A549 (cell line): Measurements from ENCODE around the gene METTL23. TPM values are rescaled to one million over a fixed set of nuclear protein-coding genes. Genes with fewer than 3 reads are reported as not detected.
A peak's percentile ranks its signal among the peaks of the same experiment; 100 is the strongest.

Experiments
- ATAC-seq, 2 experiments: fragments of 200-7000 bp in 1 of 2; fragments of >200 bp in 1 of 2; cut with Nextera tagmentation in 1 of 2; cut with Tn5 transposase in 1 of 2; 3 replicates each; pipeline versions ENCODE4 v1.8.0 to v1.9.1; 2018 to 2020; ENCODE audit warnings: mild to moderate bottlenecking in 1 of 2, moderate library complexity in 1 of 2
- CTCF ChIA-PET: fragments of 300-600 bp; sonication (Branson Sonifier 250); formaldehyde crosslinking; extraction: SDS; loops from one replicate; lab custom pipeline; 2021; ENCODE audit warnings: antibody characterized with exemption, inconsistent platforms; lab: Yijun Ruan, JAX
- POLR2A ChIA-PET: fragments of 350-600 bp; formaldehyde crosslinking; extraction: SDS; loops from one replicate; lab custom pipeline; 2021; ENCODE audit warnings: antibody characterized with exemption, inconsistent platforms; lab: Yijun Ruan, JAX
- DNase-seq, 2 experiments: peaks; one replicate each; pipeline versions ENCODE4 v3.0.0 to v3.0.0-alpha.2; 2011 to 2016; ENCODE audit warnings: low read depth in 1 of 2, low spot score in 1 of 2
- FAIRE-seq: peaks from 2 replicates; lab custom pipeline; 2011; peaks lifted over from hg19 to GRCh38; lab: Jason Lieb, UNC
- H3K27ac ChIP-seq, 2 experiments: fragments of >200 bp; sonication (Bioruptor Twin); formaldehyde crosslinking; 3 replicates each; pipeline ENCODE4 v1.5.1; 2016 to 2017
- H3K4me1 ChIP-seq: fragments of >200 bp; sonication (Bioruptor Twin); formaldehyde crosslinking; 3 replicates; pipeline ENCODE4 v1.6.1; 2016
- H3K4me2 ChIP-seq: fragments of >200 bp; sonication (Bioruptor Twin); formaldehyde crosslinking; 3 replicates; pipeline ENCODE4 v1.6.1; 2016
- H3K4me3 ChIP-seq: fragments of >200 bp; sonication (Bioruptor Twin); formaldehyde crosslinking; 3 replicates; pipeline ENCODE4 v1.5.1; 2016
- H3K9me3 ChIP-seq: fragments of >200 bp; sonication (Bioruptor Twin); formaldehyde crosslinking; 3 replicates; pipeline ENCODE4 v1.6.1; 2016
- CBX2 ChIP-seq: fragments of 200-600 bp; sonication (generic); IDR thresholded peaks from 2 replicates; pipeline ENCODE4 v1.6.1; 2016; ENCODE audit warnings: low read depth, mild to moderate bottlenecking, borderline replicate concordance
- KDM1A ChIP-seq: fragments of 200-600 bp; sonication (generic); IDR thresholded peaks from 2 replicates; pipeline ENCODE4 v1.6.1; 2016; ENCODE audit warnings: low read depth, mild to moderate bottlenecking
- KDM5A ChIP-seq: fragments of 200-600 bp; sonication (generic); IDR thresholded peaks from 2 replicates; pipeline ENCODE4 v1.6.1; 2016; ENCODE audit warnings: antibody characterized with exemption, mild to moderate bottlenecking
- MAFK ChIP-seq: fragments of 450-650 bp; IDR thresholded peaks from 2 replicates; pipeline ENCODE4 v1.6.1; 2014; ENCODE audit not compliant: partially characterized antibody
- NR3C1 ChIP-seq: fragments of >200 bp; sonication (Bioruptor Twin); formaldehyde crosslinking; IDR thresholded peaks from 3 replicates; pipeline ENCODE4 v1.6.1; 2017
- POLR2A ChIP-seq: IDR thresholded peaks from 2 replicates; pipeline ENCODE4 v1.6.1; 2012; ENCODE audit warnings: mild to moderate bottlenecking, low read length
- POLR2AphosphoS2 ChIP-seq: conservative IDR thresholded peaks from 2 replicates; pipeline ENCODE4 v1.6.1; 2012; ENCODE audit warnings: low read length, improper control_type of control experiment, inconsistent platforms
- RARB ChIP-seq: fragments of 250-450 bp; sonication (Bioruptor Pico); IDR thresholded peaks from 2 replicates; pipeline ENCODE4 v1.8.0; 2021; ENCODE audit warnings: mild to moderate bottlenecking, moderate library complexity
- RCOR1 ChIP-seq: fragments of 150-350 bp; IDR thresholded peaks from 2 replicates; pipeline ENCODE4 v1.6.1; 2014; ENCODE audit warnings: antibody characterized with exemption, low read length, low read depth
- SREBF2 ChIP-seq: fragments of 450-650 bp; IDR thresholded peaks from 2 replicates; pipeline ENCODE4 v1.6.1; 2014; ENCODE audit warnings: mild to moderate bottlenecking, moderate library complexity
- TFCP2L1 ChIP-seq: fragments of 250-450 bp; sonication (Bioruptor Pico); IDR thresholded peaks from 2 replicates; pipeline ENCODE4 v1.5.0; 2021; ENCODE audit warnings: mild to moderate bottlenecking
- ZNF302 ChIP-seq: fragments of 250-450 bp; sonication (Bioruptor Pico); IDR thresholded peaks from 2 replicates; pipeline ENCODE4 v1.9.0; 2021; ENCODE audit warnings: inconsistent platforms, mild to moderate bottlenecking, moderate library complexity
- WGBS: methylation state at CpG from one replicate; pipeline ENCODE4 v1.1.6; 2017; ENCODE audit errors: missing lambda C conversion rate; 5-methylcytosine and 5-hydroxymethylcytosine counted together
- polyA plus RNA-seq, 4 experiments: library from polyadenylated mRNA; depleted of rRNA in 3 of 4; stranded (reverse); fragments of >200 nt; fragmentation: RNase III in 1 of 4; extraction: RNeasy Plus Mini Kit Qiagen cat#74134 plus additional on column Dnase treatment in 1 of 4; gene quantifications; 2 replicates in 3 of 4; 3 replicates in 1 of 4; pipeline ENCODE4 v1.2.3, GENCODE V29; 2011 to 2017
- TF ChIP-seq, protein P1 (sequence below): fragments of 250-450 bp; sonication (Bioruptor Pico); IDR thresholded peaks from 2 replicates; pipeline ENCODE4 v1.5.0; 2021; ENCODE audit warnings: mild to moderate bottlenecking, moderate library complexity, borderline replicate concordance

Gene METTL23
- polyA plus RNA-seq, 2 of the 4 experiments (the other 2 are of a cell fraction) = 64.9 to 120 TPM

DNA sequence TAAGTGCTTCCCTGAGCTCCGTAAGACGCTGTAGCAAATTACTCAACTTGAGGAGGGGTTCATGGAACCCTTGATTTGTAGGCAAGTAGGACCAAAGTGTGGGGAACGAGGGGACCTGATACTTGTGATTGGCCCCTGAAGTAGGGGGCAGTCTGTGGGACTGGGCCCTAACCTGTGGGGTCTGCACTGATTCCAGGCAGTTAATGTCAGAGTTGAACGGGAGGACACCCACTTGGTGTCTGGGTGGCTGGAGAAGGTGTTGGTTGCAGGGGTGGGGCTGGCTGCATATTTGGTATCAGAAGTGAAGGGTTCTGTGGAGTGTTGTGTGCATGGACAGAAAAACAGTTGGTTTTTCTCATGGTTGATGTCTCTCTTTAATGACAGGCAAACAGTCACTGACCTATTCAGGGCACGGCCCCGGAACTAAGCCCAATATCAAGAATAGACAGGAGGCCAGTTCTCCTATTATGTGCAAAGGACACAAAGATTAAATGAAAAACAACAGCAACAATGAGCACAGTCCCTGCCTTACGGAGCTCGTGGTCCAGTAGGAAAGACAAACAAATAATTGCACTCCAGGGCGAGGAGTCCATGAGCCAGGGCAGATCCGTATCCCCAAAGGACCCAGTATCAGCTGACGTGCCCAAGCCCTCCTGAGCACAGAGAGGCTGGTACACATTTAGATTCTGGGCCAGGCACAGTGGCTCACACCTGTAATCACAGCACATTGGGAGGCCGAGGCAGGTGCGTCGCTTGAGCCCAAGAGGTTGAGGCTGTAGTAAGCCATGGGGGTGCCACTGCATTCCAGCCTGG, 35.1 kb upstream of the METTL23 start:
- Histone ChIP-seq H3K9me3 (no peaks in the 10 kb centered on the region), H3K4me2 (no peak overlapping the region), H3K4me1 (peaks cover 19% of the 10 kb centered on the region), H3K27ac (no peak overlapping the region)
- WGBS = 91% methylated on average over 14 of the region's 14 CpGs
- ATAC-seq (no peak), FAIRE-seq (no peak)
- CTCF ChIA-PET = interaction anchor here (0.6 to 20.1 kb wide), 9 partner anchors 8 to 396 kb away, joined by 3 to 456 read pairs (median 5); partner anchors contain the start of genes JMJD6, METTL23 and MXRA7
- TF ChIP-seq POLR2AphosphoS2 (no peak), NR3C1 (no peak), ZNF302 (no peak), CBX2 (no peak), TFCP2L1 (CRISPR knock-in tag) (no peak)
- TF ChIP-seq, all 56 proteins: peak for 0
- H3K4me3 ChIP-seq = no peak overlapping the region
- POLR2A ChIA-PET = no interaction called here
- DNase-seq = no peak

DNA sequence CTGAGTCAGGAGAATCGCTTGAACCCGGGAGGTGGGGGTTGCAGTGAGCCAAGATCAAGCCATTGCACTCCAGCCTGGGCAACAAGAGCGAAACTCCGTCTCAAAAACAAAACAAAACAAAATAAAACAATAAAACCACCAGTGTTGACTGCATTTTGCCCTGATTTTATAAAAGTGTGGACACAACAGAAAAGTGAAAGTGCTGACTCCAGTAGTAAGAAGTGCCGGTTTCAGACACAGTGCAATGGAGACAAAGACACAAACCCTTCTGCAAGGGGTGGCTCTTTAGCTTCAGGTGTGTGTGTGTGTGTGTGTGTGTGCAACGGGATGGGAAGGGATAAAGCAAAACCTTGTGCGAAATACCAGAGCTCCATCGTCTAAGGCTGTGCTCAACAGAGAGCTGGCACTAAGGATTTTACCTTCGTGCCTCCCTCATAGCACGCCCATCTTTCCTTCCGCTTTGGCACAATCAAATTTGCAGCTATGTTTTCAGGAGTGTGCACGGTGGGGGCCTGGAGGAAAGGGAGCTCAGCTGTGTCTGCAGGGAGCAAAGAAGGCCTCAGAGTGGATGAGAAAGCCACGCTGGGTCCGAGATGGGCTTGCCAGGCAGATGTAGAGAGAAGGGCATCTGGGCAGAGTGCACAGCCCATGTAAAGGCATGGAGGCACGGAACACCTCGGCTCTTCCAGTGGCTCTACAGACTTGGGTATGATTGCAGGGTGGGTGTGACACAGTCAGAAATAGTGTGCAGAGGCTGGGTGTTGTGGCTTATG, 31.4 kb upstream of the METTL23 start:
- H3K4me1 ChIP-seq = no peaks in the 10 kb centered on the region
- ATAC-seq (no peak), DNase-seq (no peak), FAIRE-seq (no peak)
- WGBS = 87% methylated on average over 16 of the region's 16 CpGs
- H3K9me3 ChIP-seq = no peaks in the 10 kb centered on the region
- POLR2A ChIA-PET = no interaction called here
- no peak overlapping the region for H3K4me3 ChIP-seq
- no peak overlapping the region for H3K27ac ChIP-seq
- no peak overlapping the region for H3K4me2 ChIP-seq
- TF ChIP-seq KDM1A = no peak
- peak; percentile 24 for TF ChIP-seq MAFK
- TF ChIP-seq, all 56 proteins: peak for 1
- CTCF ChIA-PET = interaction anchor here (0.5 to 20.1 kb wide), 10 partner anchors 12 to 271 kb away, joined by 3 to 456 read pairs (median 6); partner anchors contain the start of genes JMJD6, METTL23, MGAT5B and MXRA7

DNA sequence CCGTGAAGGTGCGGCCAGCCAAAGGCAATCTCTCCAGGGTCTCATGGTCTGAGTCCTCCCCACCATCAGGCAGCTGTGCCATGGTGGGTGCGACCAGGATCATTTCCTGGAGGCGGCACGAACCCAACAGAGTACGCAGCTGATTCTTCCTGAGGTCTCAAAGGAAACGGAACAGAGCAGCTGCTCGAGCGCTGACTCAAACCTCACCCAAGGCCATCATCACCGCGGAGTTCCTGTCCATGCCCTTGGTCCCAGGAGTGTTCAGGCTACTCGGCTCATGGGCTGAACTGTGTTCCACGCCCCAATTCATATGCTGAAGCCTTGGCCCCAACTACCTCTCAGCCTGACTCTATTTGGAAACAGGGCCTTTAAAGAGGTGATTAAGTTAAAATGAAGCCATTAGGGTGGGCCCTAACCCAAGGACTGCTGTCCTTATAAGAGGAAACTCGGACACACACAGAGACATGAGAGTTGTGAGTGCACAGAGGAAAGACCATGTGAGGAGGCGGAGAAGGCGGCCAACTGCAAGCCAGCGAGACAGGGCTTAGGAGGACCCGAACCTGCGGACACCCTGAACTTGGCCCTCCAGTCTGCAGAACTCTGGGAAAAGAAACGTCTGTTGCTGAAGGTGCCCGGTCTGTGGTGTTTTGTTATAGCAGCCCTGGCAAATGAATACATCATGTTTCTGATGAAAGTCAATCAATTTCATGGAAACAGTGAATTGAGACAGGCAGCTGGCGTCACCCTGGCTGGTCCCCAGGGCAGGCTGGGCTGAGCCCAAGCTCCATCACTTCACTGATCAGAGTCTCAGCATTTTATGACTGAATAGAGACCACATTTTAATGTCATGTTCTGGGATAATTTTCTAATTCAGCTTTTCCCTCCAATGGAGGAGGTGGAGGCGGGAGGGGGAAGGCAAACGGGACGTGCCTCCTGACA, 29.6 kb upstream of the METTL23 start:
- TF ChIP-seq TFCP2L1 (CRISPR knock-in tag) (no peak), POLR2A (no peak), RCOR1 (no peak), NR3C1 (no peak), CBX2 (no peak), KDM5A (no peak), RARB (CRISPR knock-in tag) (no peak), SREBF2 (no peak)
- TF ChIP-seq, protein P1, sequence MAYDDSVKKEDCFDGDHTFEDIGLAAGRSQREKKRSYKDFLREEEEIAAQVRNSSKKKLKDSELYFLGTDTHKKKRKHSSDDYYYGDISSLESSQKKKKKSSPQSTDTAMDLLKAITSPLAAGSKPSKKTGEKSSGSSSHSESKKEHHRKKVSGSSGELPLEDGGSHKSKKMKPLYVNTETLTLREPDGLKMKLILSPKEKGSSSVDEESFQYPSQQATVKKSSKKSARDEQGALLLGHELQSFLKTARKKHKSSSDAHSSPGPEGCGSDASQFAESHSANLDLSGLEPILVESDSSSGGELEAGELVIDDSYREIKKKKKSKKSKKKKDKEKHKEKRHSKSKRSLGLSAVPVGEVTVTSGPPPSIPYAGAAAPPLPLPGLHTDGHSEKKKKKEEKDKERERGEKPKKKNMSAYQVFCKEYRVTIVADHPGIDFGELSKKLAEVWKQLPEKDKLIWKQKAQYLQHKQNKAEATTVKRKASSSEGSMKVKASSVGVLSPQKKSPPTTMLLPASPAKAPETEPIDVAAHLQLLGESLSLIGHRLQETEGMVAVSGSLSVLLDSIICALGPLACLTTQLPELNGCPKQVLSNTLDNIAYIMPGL (CRISPR knock-in tag) = no peak
- TF ChIP-seq, all 56 proteins: peak for 0
- no peak for FAIRE-seq
- ChIA-PET POLR2A (interaction anchor here (1.2 kb wide), 1 partner anchor 8 kb away, joined by 4 read pairs; no protein-coding TSS in a partner anchor), CTCF (interaction anchor here (0.6 to 20.1 kb wide), 7 partner anchors 14 to 201 kb away, joined by 3 to 456 read pairs (median 4); partner anchors contain the start of genes JMJD6, METTL23 and MXRA7)
- ATAC-seq = no peak; a peak in 1 of 6 replicates
- 83% methylated on average over 25 of the region's 25 CpGs for WGBS
- DNase-seq = no peak
- Histone ChIP-seq H3K27ac (no peak overlapping the region), H3K4me1 (no peaks in the 10 kb centered on the region), H3K4me2 (no peak overlapping the region), H3K4me3 (no peak overlapping the region), H3K9me3 (no peaks in the 10 kb centered on the region)
